Breast epithelium (tissue), 4 donors: Measurements from ENCODE around the gene PRRX1. TPM values are rescaled to one million over a fixed set of nuclear protein-coding genes. Genes with fewer than 3 reads are reported as not detected.

Experiments
- DNase-seq, 2 donors: peaks; one replicate each; pipeline ENCODE4 v3.0.0-alpha.2; 2019; ENCODE audit warnings: low spot score in 2 of 2
- H3K27ac ChIP-seq, 2 donors: fragments of 200-600 bp; sonication (generic) in 1 of 2; one replicate each; pipeline ENCODE4 v1.5.1; 2016 to 2019; ENCODE audit warnings: mild to moderate bottlenecking in 1 of 2
- H3K27me3 ChIP-seq, 2 donors: fragments of 200-600 bp; sonication (generic) in 1 of 2; one replicate each; pipeline versions ENCODE4 v1.5.1 to v1.6.0; 2017 to 2019; ENCODE audit warnings: control low read depth in 1 of 2, mild to moderate bottlenecking in 1 of 2
- H3K36me3 ChIP-seq: fragments of 200-600 bp; one replicate; pipeline ENCODE4 v1.5.1; 2019
- H3K4me1 ChIP-seq, 2 donors: fragments of 200-600 bp; sonication (generic); one replicate each; pipeline ENCODE4 v1.5.1; 2016 to 2019; ENCODE audit warnings: control low read depth in 1 of 2
- H3K4me3 ChIP-seq, 3 donors: fragments of 200-600 bp; sonication (generic); 1 replicate in 2 of 3; 2 replicates in 1 of 3; pipeline ENCODE4 v1.5.1; 2016 to 2019; ENCODE audit warnings: mild to moderate bottlenecking in 3 of 3, moderate library complexity in 2 of 3
- H3K9me3 ChIP-seq, 2 donors: fragments of 200-600 bp; sonication (generic) in 1 of 2; one replicate each; pipeline ENCODE4 v1.5.1; 2016 to 2019; ENCODE audit warnings: control low read depth in 1 of 2
- POLR2A ChIP-seq: fragments of 450-650 bp; IDR thresholded peaks from one replicate; pipeline ENCODE4 v1.6.1; 2016; ENCODE audit warnings: antibody characterized with exemption, mild to moderate bottlenecking, moderate library complexity
- POLR2AphosphoS5 ChIP-seq, 3 donors: sonication (generic); formaldehyde crosslinking; IDR thresholded peaks; one replicate each; pipeline ENCODE4 v1.6.1; 2017; ENCODE audit warnings: antibody characterized with exemption in 3 of 3
- intact Hi-C: fragments of 100-400 bp; cut with DNase I; formaldehyde crosslinking; loops from one replicate; pipeline ENCODE4 v1.15.1; 2023; ENCODE audit warnings: low total_unique reads
- total RNA-seq, 3 donors: library from RNA; depleted of rRNA; stranded (reverse); fragments of >200 nt; gene quantifications; one replicate each; pipeline ENCODE4 v1.1.0, GENCODE V29; 2016
- TF ChIP-seq, protein P1 (sequence below), 3 donors: fragments of 450-650 bp; IDR thresholded peaks; one replicate each; pipeline ENCODE4 v1.5.1; 2016 to 2017; ENCODE audit warnings: antibody characterized with exemption in 3 of 3, mild to moderate bottlenecking in 3 of 3, moderate library complexity in 3 of 3

Gene PRRX1
- total RNA-seq, 3 donors from 2014 or later: 48.9 to 75.7 (median 73.1) TPM

DNA sequence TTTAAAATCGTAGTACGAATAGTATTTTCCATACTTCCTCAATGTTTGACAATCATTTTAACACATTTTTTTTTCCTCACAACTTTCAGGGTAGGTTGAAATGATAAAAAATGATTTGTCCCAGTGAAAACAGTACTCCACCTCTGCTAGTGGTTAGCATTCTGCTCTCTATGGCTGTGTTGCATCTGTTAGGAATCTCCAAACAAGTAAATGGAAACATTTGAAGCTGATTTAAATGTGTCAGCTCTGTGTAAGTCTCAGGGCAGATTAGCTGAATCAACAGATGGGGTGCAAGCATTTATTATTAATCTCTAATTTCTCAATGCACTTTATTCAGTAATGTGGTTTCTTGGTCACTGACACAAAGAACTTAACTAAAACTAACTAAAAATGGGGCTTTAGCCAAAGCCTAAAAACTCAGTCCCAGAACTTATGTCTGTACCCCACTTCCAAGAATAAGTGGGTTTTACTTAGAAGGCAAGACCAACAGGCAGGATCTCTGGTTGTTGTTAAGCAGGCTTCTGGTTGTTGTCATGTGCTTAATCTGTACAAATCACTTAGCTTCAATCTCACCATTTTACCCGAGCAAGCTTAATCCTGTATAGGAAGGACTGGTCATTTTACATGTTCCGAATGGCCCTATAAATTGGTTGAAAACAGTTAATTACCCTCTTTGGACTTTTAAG, 67.8 kb downstream of the PRRX1 start:
- intact Hi-C loops: no loop called here
- Histone ChIP-seq H3K4me1 (no peaks in the 10 kb centered on the region), H3K27me3 (no peaks in the 10 kb centered on the region), H3K36me3 (no peaks in the 10 kb centered on the region), H3K9me3 (no peaks in the 10 kb centered on the region), H3K4me3 (no peak overlapping the region), H3K27ac (peak overlapping the region in 1 of 2 donors; percentile 32)
- TF ChIP-seq POLR2A (no peak), POLR2AphosphoS5 (IDR thresholded peaks at IDR 0.05) (no peak)
- TF ChIP-seq, protein P1, sequence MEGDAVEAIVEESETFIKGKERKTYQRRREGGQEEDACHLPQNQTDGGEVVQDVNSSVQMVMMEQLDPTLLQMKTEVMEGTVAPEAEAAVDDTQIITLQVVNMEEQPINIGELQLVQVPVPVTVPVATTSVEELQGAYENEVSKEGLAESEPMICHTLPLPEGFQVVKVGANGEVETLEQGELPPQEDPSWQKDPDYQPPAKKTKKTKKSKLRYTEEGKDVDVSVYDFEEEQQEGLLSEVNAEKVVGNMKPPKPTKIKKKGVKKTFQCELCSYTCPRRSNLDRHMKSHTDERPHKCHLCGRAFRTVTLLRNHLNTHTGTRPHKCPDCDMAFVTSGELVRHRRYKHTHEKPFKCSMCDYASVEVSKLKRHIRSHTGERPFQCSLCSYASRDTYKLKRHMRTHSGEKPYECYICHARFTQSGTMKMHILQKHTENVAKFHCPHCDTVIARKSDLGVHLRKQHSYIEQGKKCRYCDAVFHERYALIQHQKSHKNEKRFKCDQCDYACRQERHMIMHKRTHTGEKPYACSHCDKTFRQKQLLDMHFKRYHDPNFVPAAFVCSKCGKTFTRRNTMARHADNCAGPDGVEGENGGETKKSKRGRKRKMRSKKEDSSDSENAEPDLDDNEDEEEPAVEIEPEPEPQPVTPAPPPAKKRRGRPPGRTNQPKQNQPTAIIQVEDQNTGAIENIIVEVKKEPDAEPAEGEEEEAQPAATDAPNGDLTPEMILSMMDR (IDR thresholded peaks at IDR 0.05): no peak
- DNase-seq: no peak

DNA sequence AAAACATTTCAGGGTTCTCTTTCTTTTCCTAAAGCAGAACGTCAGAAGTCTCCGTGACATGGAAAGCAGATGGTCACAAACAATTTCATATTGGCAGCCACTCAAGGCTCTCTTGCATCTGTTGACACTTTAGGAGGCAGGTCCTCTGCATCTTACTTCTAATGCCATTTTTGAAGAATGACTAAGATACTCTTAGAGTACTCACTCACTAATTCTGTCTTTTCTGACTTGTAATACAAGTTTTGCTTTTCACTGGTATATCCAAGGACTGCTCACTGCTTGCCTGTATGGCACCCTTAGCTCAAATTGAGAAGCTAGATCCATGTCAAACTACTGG, 68.3 kb downstream of the PRRX1 start:
- no peaks in the 10 kb centered on the region for H3K9me3 ChIP-seq
- H3K27ac ChIP-seq: peak overlapping the region in 1 of 2 donors; percentile 32
- no peaks in the 10 kb centered on the region for H3K4me1 ChIP-seq
- no peaks in the 10 kb centered on the region for H3K27me3 ChIP-seq
- no peak for DNase-seq
- no peak overlapping the region for H3K4me3 ChIP-seq
- no peak for TF ChIP-seq POLR2AphosphoS5 (IDR thresholded peaks at IDR 0.05)
- TF ChIP-seq, protein P1 (IDR thresholded peaks at IDR 0.05): no peak
- no peak for TF ChIP-seq POLR2A
- no peaks in the 10 kb centered on the region for H3K36me3 ChIP-seq
- intact Hi-C loops: no loop called here

DNA sequence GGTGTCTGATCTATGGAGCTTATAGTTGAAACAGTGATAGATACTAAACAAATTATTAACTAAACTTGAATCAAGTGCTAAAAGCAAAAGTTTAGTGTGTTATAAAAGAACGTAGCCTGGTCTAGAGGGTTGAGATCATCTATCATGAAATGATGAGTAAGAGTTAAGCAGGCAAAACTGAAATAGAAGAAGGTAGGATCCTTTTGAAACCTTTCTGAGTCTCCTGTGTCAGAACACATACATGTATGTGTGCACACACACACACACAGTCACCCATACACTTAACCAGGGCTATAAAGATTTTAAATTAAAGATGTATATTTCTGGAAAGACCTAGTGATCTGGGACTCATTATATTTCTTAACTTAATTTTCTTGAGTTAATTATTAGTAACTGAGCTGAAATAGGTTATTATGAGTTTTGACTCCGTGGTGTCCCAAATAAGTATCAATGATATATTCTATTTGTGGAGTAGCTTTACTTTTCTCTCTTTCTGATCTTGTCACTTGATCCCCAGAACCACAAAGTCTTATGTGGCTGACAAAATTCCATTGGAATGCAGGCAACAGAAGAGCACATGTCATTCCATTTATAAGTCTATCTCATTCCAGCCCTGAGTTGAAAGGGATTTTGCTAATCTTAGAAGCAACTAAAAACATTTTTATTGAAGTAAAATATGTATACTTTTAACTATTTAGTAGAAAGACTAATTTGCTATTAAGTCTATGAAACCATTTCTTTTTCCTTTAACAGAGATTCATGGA, 70.7 kb downstream of the PRRX1 start:
- Histone ChIP-seq H3K27me3 (no peaks in the 10 kb centered on the region), H3K36me3 (no peaks in the 10 kb centered on the region), H3K4me3 (no peak overlapping the region), H3K27ac (no peak overlapping the region), H3K4me1 (no peaks in the 10 kb centered on the region), H3K9me3 (no peaks in the 10 kb centered on the region)
- TF ChIP-seq POLR2AphosphoS5 (IDR thresholded peaks at IDR 0.05): no peak
- TF ChIP-seq POLR2A: no peak
- TF ChIP-seq, protein P1 (IDR thresholded peaks at IDR 0.05): no peak
- no peak for DNase-seq
- intact Hi-C loops: no loop called here

DNA sequence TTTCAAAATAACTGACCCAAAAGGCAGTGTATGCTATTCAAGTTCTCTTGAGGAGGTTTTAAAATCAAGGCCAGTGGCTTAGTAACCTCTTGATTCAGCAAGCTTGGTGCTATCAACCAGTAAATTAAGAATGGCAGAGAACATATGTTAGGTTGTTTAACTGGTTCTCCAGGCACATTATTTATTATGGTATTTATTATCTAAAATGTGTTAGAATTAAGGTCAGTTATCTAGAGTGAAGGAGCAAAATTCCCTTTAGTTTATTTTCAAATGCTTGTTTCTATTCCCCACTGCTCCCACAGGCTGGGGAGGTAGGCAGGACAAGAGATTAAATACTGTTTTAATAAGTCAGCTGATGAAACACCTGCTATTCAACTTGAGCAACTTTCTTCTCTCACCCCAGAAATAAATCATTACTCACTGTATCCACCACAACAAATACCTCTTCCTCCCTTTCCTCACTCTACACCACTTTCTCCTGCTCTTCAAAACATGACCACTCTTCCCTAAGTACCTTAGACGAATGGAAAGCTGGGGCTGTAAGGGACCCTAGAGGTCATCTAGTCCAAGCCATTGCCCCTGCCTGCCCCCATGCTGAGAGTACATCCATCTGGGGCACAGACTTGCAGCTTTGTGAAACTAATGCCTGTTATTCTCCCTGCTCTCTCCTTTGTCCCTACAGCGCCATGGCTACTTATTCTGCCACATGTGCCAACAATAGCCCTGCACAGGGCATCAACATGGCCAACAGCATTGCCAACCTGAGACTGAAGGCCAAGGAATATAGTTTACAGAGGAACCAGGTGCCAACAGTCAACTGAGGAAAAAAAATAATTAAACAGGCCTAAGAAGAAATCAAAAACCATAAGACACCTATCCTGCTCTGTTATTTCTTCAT, 71.7 kb downstream of the PRRX1 start:
- H3K36me3 ChIP-seq: no peaks in the 10 kb centered on the region
- H3K4me3 ChIP-seq: no peak overlapping the region
- no peak for DNase-seq
- no peaks in the 10 kb centered on the region for H3K9me3 ChIP-seq
- TF ChIP-seq, protein P1 (IDR thresholded peaks at IDR 0.05): no peak
- TF ChIP-seq POLR2A: no peak
- TF ChIP-seq POLR2AphosphoS5 (IDR thresholded peaks at IDR 0.05): no peak
- no peaks in the 10 kb centered on the region for H3K4me1 ChIP-seq
- intact Hi-C loops: no loop called here
- H3K27ac ChIP-seq: peak overlapping the region in 1 of 2 donors; percentile 2
- H3K27me3 ChIP-seq: no peaks in the 10 kb centered on the region
